COLO829 (cell line): ENCODE data around the gene ART3.

Experiments
- DNase-seq: peaks from one replicate; pipeline ENCODE4 v3.0.0; 2012; ENCODE audit warnings: low spot score

Gene ART3

DNA sequence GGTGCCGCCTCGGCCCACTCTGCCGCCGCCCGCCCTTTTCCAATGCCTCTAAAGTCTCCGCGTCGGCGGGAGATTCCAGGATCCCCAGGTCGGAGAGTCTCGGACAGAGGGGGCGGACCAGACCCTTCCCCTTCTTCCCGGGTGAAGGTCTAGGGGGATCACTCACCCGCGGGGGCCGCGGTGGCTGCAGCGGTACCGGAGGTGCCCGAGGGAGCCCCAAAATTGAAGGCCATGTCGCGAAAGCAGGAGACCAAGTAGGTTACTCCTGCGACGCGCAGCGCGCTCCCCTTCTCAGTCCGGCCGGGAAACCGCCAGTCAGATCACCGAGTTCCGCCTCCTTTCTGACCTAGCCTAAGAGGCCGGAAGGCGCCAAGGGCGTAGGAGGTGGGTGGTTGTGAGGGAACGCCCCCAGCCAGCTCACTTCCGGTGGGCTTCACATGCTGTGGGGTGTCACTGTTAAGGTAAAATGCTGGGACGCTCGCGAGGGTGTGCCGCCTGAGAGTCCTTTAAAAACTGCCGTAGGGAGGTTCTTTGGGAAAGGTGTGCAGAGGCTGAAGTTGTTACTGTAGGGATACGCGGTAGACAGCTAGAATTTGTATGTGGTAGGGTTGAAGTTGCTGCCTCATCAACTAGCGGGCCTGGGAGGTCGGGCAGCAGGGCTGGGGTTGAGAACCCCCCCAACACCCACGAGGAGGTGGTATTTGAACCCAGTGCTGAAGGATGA lies 73.8 kb downstream of the ART3 start, which contains the start of gene NUP54:
NUP54 (minus strand) TSS at position 256 of the 724 bp plus-strand sequence; CDS start at position 233, 23 bp downstream.
- peak; percentile 98 for DNase-seq

DNA sequence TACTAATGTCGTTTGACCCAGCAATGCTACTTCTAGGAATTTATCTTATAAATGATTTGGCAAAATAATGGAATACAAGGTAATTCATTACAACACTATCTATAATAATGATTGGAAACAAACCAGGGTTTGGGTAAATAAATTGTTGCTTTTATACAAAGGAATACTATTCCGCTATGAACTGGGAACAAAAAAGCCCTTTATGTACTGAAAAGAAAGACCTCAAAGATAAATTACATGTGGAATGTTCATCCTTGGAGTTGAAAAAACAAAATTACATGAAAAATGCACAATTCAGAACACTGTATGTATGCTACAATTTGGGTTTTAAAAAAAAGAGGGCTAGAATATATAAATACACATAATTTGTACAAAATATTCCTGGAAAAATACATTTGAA lies 78.8 kb downstream of the ART3 start:
- DNase-seq, result peak; percentile 63

GRCh38 chr4:76155979-76156378 lies 81.5 kb downstream of the ART3 start:
- DNase-seq, result no peak

DNA sequence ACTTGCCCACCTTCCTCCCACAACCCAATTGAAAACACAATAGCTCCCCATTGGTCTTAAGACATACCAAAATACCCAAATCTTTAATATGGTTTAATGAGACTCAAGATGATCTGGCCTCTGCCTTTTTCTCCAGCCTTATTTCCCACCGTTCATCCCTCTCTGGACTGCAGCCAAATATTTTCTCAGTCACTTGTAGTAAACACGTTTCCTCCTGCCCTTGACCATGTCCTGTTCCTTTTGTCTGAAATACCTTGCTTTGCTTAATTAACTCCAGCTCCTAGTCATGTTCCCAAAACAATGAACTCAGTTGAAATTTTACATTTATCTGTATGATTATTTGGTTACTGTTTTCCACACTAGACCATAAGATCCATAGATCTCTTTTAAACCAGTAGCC lies 82.1 kb downstream of the ART3 start:
- no peak for DNase-seq

- DNase-seq, result no peak
Observed at GRCh38 chr4:76160355-76160754, 85.8 kb downstream of the ART3 start.
